HG03139 (cell line): ENCODE data around the gene SERGEF.

Source experiments
- ATAC-seq: cut with Tn5 transposase; IDR thresholded peaks from one replicate; pipeline ENCODE4 v1.9.1; 2021; ENCODE audit not compliant: unreplicated experiment

The SERGEF gene

GRCh38 chr11:18012906-18013781, at the start of gene SERGEF:
SERGEF (minus strand) TSS chr11:18013047; CDS start chr11:18013010, 37 bp downstream.
- peak; percentile 94 for ATAC-seq

- no peak for ATAC-seq
Measured at GRCh38 chr11:18061351-18061750, 48.5 kb upstream of the SERGEF start.

- no peak for ATAC-seq
Measured at GRCh38 chr11:18056561-18057181, 43.8 kb upstream of the SERGEF start.

GRCh38 chr11:18054511-18055103, 41.8 kb upstream of the SERGEF start:
- no peak for ATAC-seq

- no peak for ATAC-seq
Measured at GRCh38 chr11:18050848-18051247, 38.0 kb upstream of the SERGEF start.

- ATAC-seq = no peak
Measured at GRCh38 chr11:18046116-18046777, 33.4 kb upstream of the SERGEF start, which contains the start of gene TPH1. TPH1 (minus strand) TSS chr11:18046269; CDS start chr11:18040762, 5,507 bp downstream.

GRCh38 chr11:18036456-18036855, 23.6 kb upstream of the SERGEF start:
- ATAC-seq = no peak

- ATAC-seq = no peak
Measured at GRCh38 chr11:18027475-18027874, 14.6 kb upstream of the SERGEF start.

GRCh38 chr11:18022419-18022818, 9.6 kb upstream of the SERGEF start:
- no peak for ATAC-seq

- no peak for ATAC-seq
Measured at GRCh38 chr11:18019650-18020049, 6.8 kb upstream of the SERGEF start.

GRCh38 chr11:18016789-18017188, 3.9 kb upstream of the SERGEF start:
- no peak for ATAC-seq

GRCh38 chr11:18014876-18015275, 2.0 kb upstream of the SERGEF start:
- no peak for ATAC-seq

- ATAC-seq = no peak
Measured at GRCh38 chr11:18013790-18014507, 1.1 kb upstream of the SERGEF start.

GRCh38 chr11:18012122-18012905, 533 bp downstream of the SERGEF start:
- peak; percentile 6 for ATAC-seq

- no peak for ATAC-seq
Measured at GRCh38 chr11:18011633-18012032, 1.2 kb downstream of the SERGEF start.

- no peak for ATAC-seq
Measured at GRCh38 chr11:18010977-18011586, 1.8 kb downstream of the SERGEF start.

GRCh38 chr11:18010121-18010670, 2.7 kb downstream of the SERGEF start:
- no peak for ATAC-seq

GRCh38 chr11:18005376-18006129, 7.3 kb downstream of the SERGEF start:
- ATAC-seq = no peak
